ENCODE results near the gene CYTH3. TPM values are rescaled to one million over a fixed set of nuclear protein-coding genes. Genes with fewer than 3 reads are reported as not detected.

CYTH3 gene
- total and polyA plus RNA-seq, 2 of the 8 experiments (the other 6 are each of a cell fraction or from before 2014, with no cell fraction given): 10.3 to 11.9 TPM

- Histone ChIP-seq H3K4me1 (replicated peaks in 1 of 4; ENCODE audit: control insufficient read depth in 3 of 4, insufficient read depth in 4 of 4, low read length in 3 of 4) (no peaks in the 10 kb centered on the region), H3K36me3 (ENCODE audit: control insufficient read depth in 2 of 4, insufficient read depth in 4 of 4, low read length in 3 of 4) (peaks cover 15 to 64% (median 44%) of the 10 kb centered on the region in 4 experiments), H3K4me3 (ENCODE audit: extremely low read depth in 1 of 4, insufficient read depth in 2 of 4, low read depth in 3 of 4, low read length in 4 of 4) (no peak overlapping the region), H4K8ac (ENCODE audit: extremely low read depth, insufficient read depth, low read length) (no peak overlapping the region), H3K9me3 (ENCODE audit: insufficient read depth in 2 of 2, low read depth in 1 of 2, low read length in 1 of 2) (no peaks in the 10 kb centered on the region), H2BK120ac (replicated peaks; ENCODE audit: low read depth, low read length) (no peak overlapping the region), H3K23ac (ENCODE audit: insufficient read length) (no peak overlapping the region), H3K9ac (replicated peaks in 1 of 4; ENCODE audit: extremely low read depth in 1 of 4, low read depth in 3 of 4, low read length in 3 of 4) (no peak overlapping the region), H3K14ac (ENCODE audit: insufficient read length) (no peak overlapping the region), H2BK12ac (ENCODE audit: low read depth, low read length) (no peak overlapping the region), H3K4me2 (ENCODE audit: insufficient read depth in 1 of 2, low read depth in 2 of 2, low read length in 2 of 2) (no peak overlapping the region), H3K23me2 (ENCODE audit: low read depth, low read length) (no peaks in the 10 kb centered on the region), H3K4ac (replicated peaks; ENCODE audit: insufficient read length, low read depth, low read length) (no peak overlapping the region), H3K79me2 (ENCODE audit: control insufficient read depth in 1 of 2, insufficient read depth in 2 of 2, low read length in 2 of 2) (no peaks in the 10 kb centered on the region), H2BK15ac (ENCODE audit: low read length) (no peak overlapping the region), H2BK5ac (ENCODE audit: low read depth, low read length) (no peak overlapping the region), H3K18ac (ENCODE audit: extremely low read depth, low read length) (no peak overlapping the region), H2AFZ (ENCODE audit: low read length) (no peak overlapping the region), H2BK20ac (ENCODE audit: low read length) (no peak overlapping the region), H4K20me1 (replicated peaks in 1 of 2; ENCODE audit: control insufficient read depth in 1 of 2, insufficient read depth in 2 of 2, low read length in 2 of 2) (peaks cover 0 to 6% of the 10 kb centered on the region in 2 experiments), H3K56ac (replicated peaks; ENCODE audit: insufficient read length, low read depth, low read length) (no peak overlapping the region), H3K27ac (ENCODE audit: low read depth, low read length) (no peak overlapping the region), H3K79me1 (ENCODE audit: low read depth, low read length) (no peaks in the 10 kb centered on the region; the same call in 1 of the 2 replicates), H2AK5ac (ENCODE audit: low read depth, low read length) (no peak overlapping the region), H3K27me3 (replicated peaks in 1 of 4; ENCODE audit: control insufficient read depth in 3 of 4, extremely low read depth in 1 of 4, insufficient read depth in 3 of 4, low read length in 3 of 4) (no peaks in the 10 kb centered on the region), H4K5ac (ENCODE audit: insufficient read length, low read depth, low read length) (no peak overlapping the region), H4K91ac (replicated peaks; ENCODE audit: insufficient read length, low read length) (no peak overlapping the region)
- 86% methylated on average over 8 of the region's 8 CpGs; no CpG with 5 or more reads in 1 of the 2 experiments for WGBS, 2 experiments (ENCODE audit: extremely low coverage in 1 of 2, insufficient coverage in 1 of 2, insufficient read length in 1 of 2, insufficient replicate concordance in 2 of 2, low coverage in 1 of 2, low lambda C conversion rate in 2 of 2, missing lambda C conversion rate in 1 of 2)
- ChIA-PET CTCF (ENCODE audit: partially characterized antibody) (interaction anchor here (1.0 to 2.3 kb wide), 2 partner anchors 16 to 21 kb away, joined by 3 to 5 read pairs; no protein-coding TSS in a partner anchor), POLR2A (ENCODE audit: partially characterized antibody) (no interaction called here)
- FAIRE-seq (no peak), DNase-seq (ENCODE audit: low read depth in 1 of 2, low spot score in 2 of 2) (no peak)
- no peak for TF ChIP-seq ZNF274 (IDR thresholded peaks at IDR 0.05; ENCODE audit: borderline replicate concordance, extremely low read depth, low read length)
- TF ChIP-seq CHD2 (IDR thresholded peaks at IDR 0.05; ENCODE audit: low read length): no peak
- no peak for TF ChIP-seq GTF2F1 (IDR thresholded peaks at IDR 0.05; ENCODE audit: borderline replicate concordance, low read depth, low read length)
- no peak for TF ChIP-seq SIX5 (IDR thresholded peaks at IDR 0.05; ENCODE audit: low read depth, low read length)
- TF ChIP-seq RNF2 (IDR thresholded peaks at IDR 0.05; ENCODE audit: borderline replicate concordance, low read depth, low read length, missing control alignments, poor library complexity, severe bottlenecking): no peak
- no peak for TF ChIP-seq SP4 (IDR thresholded peaks at IDR 0.05; ENCODE audit: low read length)
Measured at GRCh38 chr7:6143997-6144396, 128.4 kb downstream of the CYTH3 start.

Measured in H1 (cell line).